Brain microvascular endothelial cell (primary cell): Measurements from ENCODE around the gene LRRC15.

Source experiments
- DNase-seq: peaks from one replicate; pipeline ENCODE4 v3.0.0-alpha.2; 2020
- H3K27ac ChIP-seq: fragments of 250-450 bp; sonication (Bioruptor Pico); 2 replicates; pipeline ENCODE4 v1.5.1; 2020; ENCODE audit warnings: mild to moderate bottlenecking, moderate library complexity
- H3K27me3 ChIP-seq: fragments of 250-450 bp; sonication (Bioruptor Pico); replicated peaks from 2 replicates; pipeline ENCODE4 v1.5.1; 2020; ENCODE audit warnings: mild to moderate bottlenecking
- H3K36me3 ChIP-seq: fragments of 250-450 bp; sonication (Bioruptor Pico); replicated peaks from 2 replicates; pipeline ENCODE4 v1.5.1; 2020; ENCODE audit warnings: mild to moderate bottlenecking
- H3K4me3 ChIP-seq: 2 replicates; pipeline ENCODE4 v1.5.1; 2011; ENCODE audit warnings: low read depth, mild to moderate bottlenecking, control low read depth, low read length, moderate library complexity
- CTCF ChIP-seq: IDR thresholded peaks from 2 replicates; pipeline ENCODE4 v1.5.1; 2011; ENCODE audit warnings: low read depth, mild to moderate bottlenecking, moderate library complexity, low read length, control low read depth, inconsistent platforms; ENCODE audit errors: missing control alignments
- in situ Hi-C: cut with HindIII; loops from 2 replicates; pipeline ENCODE4 v1.10.0; 2017; ENCODE audit warnings: low sequenced_read_pairs, low pct_ligation_motif_present

Gene LRRC15

GRCh38 chr3:194380326-194380725 lies 10.8 kb upstream of the LRRC15 start:
- DNase-seq = no peak
- no peak for TF ChIP-seq CTCF
- no peak overlapping the region for H3K4me3 ChIP-seq
- no peak overlapping the region for H3K27ac ChIP-seq
- in situ Hi-C loops = no loop called here
- peaks cover 15% of the 10 kb centered on the region for H3K27me3 ChIP-seq
- H3K36me3 ChIP-seq = no peaks in the 10 kb centered on the region

GRCh38 chr3:194379651-194380050 lies 10.1 kb upstream of the LRRC15 start:
- no peaks in the 10 kb centered on the region for H3K36me3 ChIP-seq
- no peak for DNase-seq
- H3K27ac ChIP-seq = no peak overlapping the region
- TF ChIP-seq CTCF = no peak
- H3K27me3 ChIP-seq = peaks cover 15% of the 10 kb centered on the region
- no peak overlapping the region for H3K4me3 ChIP-seq
- in situ Hi-C loops = no loop called here

GRCh38 chr3:194379231-194379630 lies 9.7 kb upstream of the LRRC15 start:
- no peak for DNase-seq
- in situ Hi-C loops = no loop called here
- no peak for TF ChIP-seq CTCF
- H3K27me3 ChIP-seq = peaks cover 15% of the 10 kb centered on the region
- H3K36me3 ChIP-seq = no peaks in the 10 kb centered on the region
- H3K4me3 ChIP-seq = no peak overlapping the region
- no peak overlapping the region for H3K27ac ChIP-seq

DNA sequence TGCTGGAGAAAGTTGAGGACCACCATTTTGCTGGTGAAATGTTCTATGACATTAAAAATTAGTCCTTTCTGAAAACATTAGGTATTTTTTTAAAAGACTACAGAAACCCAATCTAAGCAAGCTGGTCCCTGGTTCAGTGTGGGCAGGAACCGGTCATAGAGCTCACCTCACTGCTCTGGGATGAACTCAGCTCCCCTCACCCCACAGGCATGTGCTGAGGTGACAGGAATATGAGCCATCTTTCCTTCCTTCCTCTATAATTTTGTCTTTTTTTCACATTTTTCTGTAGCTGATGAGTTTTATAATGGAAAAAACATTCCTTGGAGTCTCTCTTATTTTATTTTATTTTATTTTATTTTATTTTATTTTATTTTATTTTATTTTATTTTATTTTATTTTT lies 8.2 kb upstream of the LRRC15 start:
- Histone ChIP-seq H3K4me3 (no peak overlapping the region), H3K36me3 (no peaks in the 10 kb centered on the region), H3K27ac (no peak overlapping the region), H3K27me3 (peaks cover 20% of the 10 kb centered on the region)
- TF ChIP-seq CTCF = no peak
- in situ Hi-C loops = no loop called here
- DNase-seq = no peak

GRCh38 chr3:194376241-194376560 lies 6.7 kb upstream of the LRRC15 start:
- Histone ChIP-seq H3K36me3 (no peaks in the 10 kb centered on the region), H3K27me3 (peaks cover 19% of the 10 kb centered on the region), H3K4me3 (no peak overlapping the region), H3K27ac (no peak overlapping the region)
- in situ Hi-C loops = no loop called here
- no peak for DNase-seq
- TF ChIP-seq CTCF = no peak

DNA sequence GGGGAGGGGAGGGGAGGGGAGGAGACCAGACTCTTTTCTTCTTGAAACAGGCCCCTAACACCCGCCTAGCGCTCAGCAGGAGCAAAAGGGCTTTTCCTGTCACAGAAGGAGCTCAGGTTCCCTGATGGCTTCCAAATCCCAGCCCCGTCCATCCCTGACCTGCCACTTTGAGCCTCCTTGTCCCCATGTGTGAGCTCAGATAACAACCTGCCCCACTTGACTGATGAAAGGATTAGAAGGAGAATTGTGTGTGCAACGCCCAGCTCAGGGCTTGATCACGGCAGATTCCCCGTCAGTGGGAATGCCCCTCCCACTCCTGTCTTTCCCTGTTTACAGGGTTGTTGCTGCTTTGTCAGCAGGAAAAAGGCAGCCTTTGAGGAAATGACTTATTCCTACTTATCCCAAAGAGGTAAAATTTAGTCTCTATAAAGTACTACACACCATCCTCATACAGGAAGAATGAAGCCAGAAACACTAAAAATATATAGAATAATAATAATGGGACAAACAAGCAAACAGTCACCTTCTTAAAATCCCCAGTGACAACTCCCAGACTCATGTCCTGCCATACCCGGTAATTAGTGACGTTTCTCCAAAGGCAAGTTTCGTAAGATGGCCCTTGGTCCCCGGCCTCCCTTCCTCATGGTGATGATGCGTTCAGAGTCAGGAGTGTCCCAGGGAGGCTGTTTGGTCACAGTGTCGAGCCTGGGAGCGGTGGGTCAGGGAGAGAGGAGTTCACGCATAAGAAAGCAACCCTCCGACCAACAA lies 6.1 kb upstream of the LRRC15 start:
- no peak for DNase-seq
- Histone ChIP-seq H3K36me3 (no peaks in the 10 kb centered on the region), H3K27ac (no peak overlapping the region), H3K27me3 (peaks cover 15% of the 10 kb centered on the region), H3K4me3 (no peak overlapping the region)
- no peak for TF ChIP-seq CTCF
- in situ Hi-C loops = no loop called here
